Left cardiac atrium (tissue), 4 donors: Measurements from ENCODE around the gene BRAT1. TPM values are rescaled to one million over a fixed set of nuclear protein-coding genes. Genes with fewer than 3 reads are reported as not detected.

Source experiments
- ATAC-seq, 2 donors: fragments of 200-7000 bp; cut with Tn5 transposase; one replicate each; pipeline ENCODE4 v1.9.1; 2020; ENCODE audit warnings: mild to moderate bottlenecking in 2 of 2, moderate library complexity in 2 of 2
- DNase-seq: peaks from one replicate; pipeline ENCODE4 v3.0.0-alpha.2; 2020
- intact Hi-C, 2 donors: fragments of 100-400 bp; cut with DNase I; formaldehyde crosslinking; loops; one replicate each; pipeline versions ENCODE4 v1.14.1 to v1.15.1; 2022 to 2023
- total RNA-seq, 2 donors: library from RNA; stranded (reverse); fragmentation: NEBNext Ultra II Directional; extraction: Animal tissue kit (Norgen Biotek cat#: 25700); gene quantifications; one replicate each; pipeline ENCODE4 v1.2.1, GENCODE V29; 2021
- donor health status: DM: no; HTN: yes; CAD: no.
- donor health status: DM: no; HTN: yes; CAD: no; lungs with severe emphysema.
- donor health status: DM: yes; HTN: yes; CAD: no.
- donor health status: Dilated cardiomyopathy.

BRAT1 gene
- total RNA-seq, 2 donors from 2014 or later: 14.6 to 17.6 TPM

DNA sequence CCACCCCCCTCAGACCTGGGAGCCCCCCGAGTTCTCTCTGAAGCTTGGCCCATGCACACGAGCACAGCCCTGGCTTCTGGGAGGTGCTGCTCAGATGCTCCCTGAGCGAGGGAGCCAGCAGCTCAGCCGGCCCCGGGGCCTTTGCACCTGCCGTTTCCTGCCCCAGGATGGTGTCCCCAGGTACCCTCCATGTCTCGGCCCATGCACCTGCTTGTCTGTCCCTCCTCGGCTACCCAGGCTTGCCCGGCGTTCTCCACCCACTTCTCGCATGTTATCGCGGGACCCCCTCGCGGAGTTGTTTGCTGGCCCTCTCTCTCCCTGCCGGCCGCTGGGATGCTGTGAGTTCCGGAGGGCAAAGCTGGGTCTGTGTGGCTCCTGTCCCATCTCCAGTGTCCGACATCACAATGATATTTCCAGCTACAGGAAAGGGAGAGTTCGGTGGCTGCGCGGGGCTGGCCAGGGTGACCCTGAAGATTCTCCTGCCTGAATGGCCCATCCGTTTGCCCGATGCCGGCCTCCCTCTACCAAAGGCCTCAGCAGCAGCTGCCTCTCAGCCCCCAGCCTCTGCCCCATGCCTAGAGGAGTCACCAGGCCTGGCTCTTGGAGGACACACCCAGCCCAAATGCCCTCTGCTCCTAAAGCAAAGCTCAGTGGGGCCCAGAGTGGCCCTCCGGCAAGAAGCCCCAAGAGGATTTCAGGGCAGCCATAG lies 48.0 kb downstream of the BRAT1 start:
- intact Hi-C loops: no loop called here
- ATAC-seq: no peak
- DNase-seq: no peak

GRCh38 chr7:2505401-2505800 lies 49.9 kb downstream of the BRAT1 start:
- ATAC-seq (no peak), DNase-seq (no peak)
- intact Hi-C loops: no loop called here

DNA sequence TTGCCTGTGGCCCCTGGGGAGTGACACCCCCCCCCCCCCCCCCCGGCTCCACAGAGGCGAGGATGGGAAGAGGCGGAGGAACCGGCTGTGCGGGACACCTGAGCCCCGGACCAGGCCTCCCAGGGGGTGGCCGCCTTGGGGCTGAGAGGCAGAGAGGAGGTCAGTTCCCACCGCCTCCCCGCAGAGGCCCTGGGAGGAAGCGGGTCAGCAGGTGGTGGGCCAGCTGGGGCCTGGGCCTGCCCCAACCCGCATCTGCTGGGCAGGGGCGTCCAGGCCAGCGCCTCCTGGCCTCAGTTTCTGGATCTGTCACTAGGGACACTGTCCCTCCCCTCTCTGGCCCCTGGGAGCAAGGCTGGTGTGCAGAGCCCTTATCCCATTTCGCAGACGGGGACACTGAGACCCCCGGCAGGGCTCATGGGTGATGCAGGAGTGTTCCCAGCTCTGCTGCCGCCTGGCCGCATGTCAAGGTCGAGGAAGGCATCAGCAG lies 50.4 kb downstream of the BRAT1 start:
- DNase-seq (no peak), ATAC-seq (no peak)
- intact Hi-C loops: no loop called here

DNA sequence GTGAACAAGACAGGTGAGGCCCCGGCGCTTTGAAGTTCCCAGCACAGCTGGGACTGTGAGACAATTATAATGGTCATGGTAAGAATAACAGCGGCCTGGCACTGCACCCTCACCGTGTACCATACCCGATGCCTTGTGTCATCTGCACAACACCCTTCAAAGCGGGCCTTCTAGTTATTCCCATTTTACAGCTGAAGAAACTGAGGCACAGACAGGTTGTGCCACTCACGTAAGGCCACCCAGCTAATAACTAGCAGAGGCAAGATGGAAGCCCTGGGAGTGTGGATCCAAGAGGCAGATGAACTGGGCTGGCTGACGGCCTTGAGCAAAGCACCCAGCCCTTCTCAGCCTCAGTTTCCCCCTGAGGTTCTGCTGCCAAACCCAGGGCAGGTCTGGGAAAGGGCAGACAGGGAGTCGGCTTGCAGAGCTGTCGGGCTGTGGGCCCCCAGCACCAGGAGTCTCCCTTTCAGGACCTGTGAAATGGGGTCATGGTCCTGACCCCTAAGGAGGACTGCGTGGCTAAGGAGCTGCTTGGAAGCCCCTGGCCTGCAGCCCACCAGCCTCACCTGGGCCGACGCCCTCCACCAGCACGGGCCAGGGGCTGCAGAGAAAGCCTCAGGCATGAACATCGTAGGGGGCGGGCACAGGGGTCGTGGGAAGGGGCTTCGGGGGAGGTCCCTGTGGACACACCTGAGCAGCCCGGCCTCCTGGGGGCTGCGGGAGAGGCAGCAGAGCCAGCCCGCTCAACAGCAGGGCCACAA lies 51.0 kb downstream of the BRAT1 start:
- intact Hi-C loops: no loop called here
- DNase-seq (no peak), ATAC-seq (no peak)

GRCh38 chr7:2503056-2503941 lies 52.0 kb downstream of the BRAT1 start:
- no peak for DNase-seq

DNA sequence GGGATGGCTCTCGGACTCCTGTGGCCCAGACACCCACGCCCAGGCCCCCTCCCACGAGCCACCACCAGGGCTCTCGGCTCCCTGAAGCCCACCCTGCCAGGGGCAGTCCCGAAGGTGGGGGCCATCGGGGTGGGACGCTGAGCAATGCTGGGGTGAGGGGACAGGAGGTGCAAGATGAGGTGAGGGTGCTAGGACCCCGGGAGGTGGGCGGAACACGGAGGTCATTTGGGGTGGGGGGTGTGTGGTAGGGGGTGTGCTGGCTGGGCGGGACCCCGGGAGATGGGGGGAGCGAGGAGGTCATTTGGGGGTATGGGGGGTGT lies 52.7 kb downstream of the BRAT1 start:
- DNase-seq (no peak), ATAC-seq (no peak)
- intact Hi-C loops: no loop called here

More at GRCh38 chr7:2503056-2503941, 52.0 kb downstream of the BRAT1 start:
- no peak for ATAC-seq
- intact Hi-C loops: no loop called here

- ATAC-seq (no peak), DNase-seq (no peak)
- intact Hi-C loops: no loop called here
These were observed 53.2 kb downstream of the BRAT1 start for GRCh38 chr7:2501947-2502646.

GRCh38 chr7:2500701-2501100 lies 54.6 kb downstream of the BRAT1 start:
- no peak for DNase-seq
- intact Hi-C loops: no loop called here
- ATAC-seq: no peak

DNA sequence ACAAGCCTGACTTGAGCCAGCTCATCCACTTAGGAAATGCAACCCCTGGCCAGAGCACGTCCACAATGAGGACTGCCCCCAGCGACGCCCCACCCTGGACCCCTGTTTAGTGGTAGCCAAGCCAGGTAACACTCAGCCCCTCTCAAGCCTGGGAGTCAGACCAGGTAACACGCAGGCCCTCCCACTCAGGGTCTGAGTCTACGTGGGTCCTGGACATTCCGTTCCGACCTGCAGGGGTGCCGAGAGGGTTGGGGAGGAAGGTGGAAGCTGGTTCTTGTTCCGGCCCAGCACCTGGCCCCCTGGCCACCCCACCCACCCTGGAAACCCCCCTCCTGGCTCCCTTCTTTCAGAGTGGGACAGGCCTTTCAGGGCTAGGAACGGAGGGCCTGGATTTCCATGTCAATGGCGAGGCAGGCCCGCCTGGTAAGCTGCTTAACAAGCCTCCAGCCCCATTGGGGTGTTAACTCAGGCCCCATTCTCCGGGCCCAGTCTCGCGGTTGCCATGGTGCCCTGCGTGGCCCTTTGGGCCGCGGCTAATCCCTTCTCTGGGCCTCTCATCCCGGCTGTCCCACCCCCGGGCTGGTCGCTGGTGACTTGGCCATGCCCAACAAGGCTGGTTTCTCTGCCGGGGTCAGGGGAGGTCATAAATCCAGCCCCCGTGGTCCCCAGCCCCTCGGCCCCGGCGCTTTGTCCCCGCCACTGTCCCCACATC lies 55.4 kb downstream of the BRAT1 start:
- ATAC-seq (no peak), DNase-seq (no peak)
- intact Hi-C loops: no loop called here

DNA sequence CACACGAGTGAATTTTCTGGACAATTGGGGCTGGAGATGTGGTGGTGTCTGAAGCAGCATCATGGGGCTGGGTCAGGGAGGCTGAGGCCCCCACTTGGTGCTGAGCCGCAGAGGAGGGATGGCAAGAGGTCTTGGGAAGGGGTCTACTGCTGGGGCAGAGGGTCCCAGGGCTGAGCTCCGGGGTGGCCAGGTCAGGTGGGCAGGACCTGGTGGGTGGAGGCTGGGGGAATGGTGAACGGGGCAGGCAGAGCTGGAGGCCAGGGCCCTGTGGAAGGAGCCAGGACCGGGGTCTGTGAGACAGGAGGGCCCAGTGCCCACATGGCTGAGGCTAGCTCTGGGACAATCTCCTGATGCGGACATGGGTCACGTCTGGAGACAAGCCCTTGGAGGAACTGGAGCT lies 56.1 kb downstream of the BRAT1 start:
- ATAC-seq (no peak), DNase-seq (no peak)
- intact Hi-C loops: no loop called here

DNA sequence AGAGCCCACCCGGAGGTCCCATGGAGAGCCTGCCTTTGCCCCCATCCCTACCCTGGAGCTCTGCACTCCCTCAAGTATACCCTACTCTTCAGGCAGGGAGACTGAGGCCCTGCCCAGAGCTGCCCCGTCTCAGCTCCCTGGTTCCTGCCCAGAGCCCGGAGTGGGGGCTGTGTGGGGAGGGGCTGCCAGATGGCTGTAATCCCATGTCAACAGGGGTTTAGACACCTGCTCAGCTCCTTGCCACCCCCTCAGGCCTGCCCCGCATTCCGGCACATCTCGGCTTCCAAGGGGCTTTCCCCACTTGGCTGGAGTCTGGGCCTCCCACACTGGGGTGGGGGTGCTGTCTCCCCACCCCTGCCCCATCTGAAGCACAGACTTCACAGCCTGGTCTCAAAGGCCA lies 56.6 kb downstream of the BRAT1 start:
- ATAC-seq: no peak
- intact Hi-C loops: no loop called here
- no peak for DNase-seq

- no peak for ATAC-seq
These were observed 57.6 kb downstream of the BRAT1 start for GRCh38 chr7:2497500-2498336.

GRCh38 chr7:2497065-2497464 lies 58.3 kb downstream of the BRAT1 start:
- DNase-seq (no peak), ATAC-seq (no peak)
- intact Hi-C loops: no loop called here

More at GRCh38 chr7:2497500-2498336, 57.6 kb downstream of the BRAT1 start:
- no peak for DNase-seq
- intact Hi-C loops: no loop called here

DNA sequence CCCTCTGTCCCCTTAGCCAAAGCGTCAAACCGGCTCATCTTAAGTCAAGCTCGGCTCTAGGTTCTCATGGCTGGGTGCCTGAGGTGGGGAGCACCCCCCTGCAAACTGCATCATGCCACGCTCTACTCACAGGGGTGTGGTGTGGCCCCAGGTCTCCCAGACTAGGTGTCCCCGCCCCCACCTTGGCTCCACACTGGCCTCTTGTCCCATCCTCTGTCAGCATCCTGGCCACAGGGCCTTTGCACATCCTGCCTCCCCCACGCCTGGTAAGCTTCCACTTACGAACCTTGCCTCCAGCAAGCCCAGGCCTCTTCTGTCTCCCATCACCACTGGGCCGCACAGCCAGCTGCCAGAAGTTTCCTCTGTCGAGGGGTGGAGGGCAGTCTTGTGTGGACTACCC lies 58.9 kb downstream of the BRAT1 start:
- no peak for DNase-seq
- intact Hi-C loops: no loop called here
- ATAC-seq: no peak

GRCh38 chr7:2495418-2496299 lies 59.7 kb downstream of the BRAT1 start:
- no peak for DNase-seq
- intact Hi-C loops: no loop called here
- ATAC-seq: no peak

- DNase-seq: peak; percentile 62
- intact Hi-C loops: no loop called here
- peak; percentile 17 to 44 for ATAC-seq
These were observed 60.9 kb downstream of the BRAT1 start for GRCh38 chr7:2494191-2495130.
